ENCODE measurements around the gene BCKDK.

Gene BCKDK

GRCh38 chr16:31080035-31080629, 28.1 kb upstream of the BCKDK start:
- no peak for DNase-seq

DNA sequence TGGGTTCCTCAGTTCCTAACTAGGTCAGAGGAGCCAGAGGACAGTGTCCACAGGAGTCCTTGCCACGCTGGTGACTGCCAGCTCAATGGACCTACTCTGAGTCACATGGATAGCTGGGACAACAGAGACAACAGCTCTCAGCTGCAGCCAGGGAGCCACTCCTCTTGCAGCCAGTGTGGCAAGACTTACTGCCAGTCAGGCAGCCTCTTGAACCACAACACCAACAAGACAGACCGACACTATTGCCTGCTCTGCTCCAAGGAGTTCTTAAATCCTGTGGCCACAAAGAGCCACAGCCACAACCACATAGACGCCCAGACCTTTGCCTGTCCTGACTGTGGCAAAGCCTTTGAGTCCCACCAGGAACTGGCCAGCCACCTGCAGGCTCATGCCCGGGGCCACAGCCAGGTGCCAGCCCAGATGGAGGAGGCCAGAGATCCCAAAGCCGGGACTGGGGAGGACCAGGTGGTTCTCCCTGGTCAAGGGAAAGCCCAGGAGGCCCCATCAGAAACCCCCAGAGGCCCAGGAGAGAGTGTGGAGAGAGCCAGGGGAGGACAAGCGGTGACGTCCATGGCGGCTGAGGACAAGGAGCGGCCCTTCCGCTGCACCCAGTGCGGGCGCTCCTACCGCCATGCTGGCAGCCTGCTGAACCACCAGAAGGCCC, 27.3 kb upstream of the BCKDK start:
- DNase-seq = no peak

- peak; percentile 20 to 48 (median 48) for DNase-seq
Observed at GRCh38 chr16:31081428-31082351, 26.5 kb upstream of the BCKDK start.

DNA sequence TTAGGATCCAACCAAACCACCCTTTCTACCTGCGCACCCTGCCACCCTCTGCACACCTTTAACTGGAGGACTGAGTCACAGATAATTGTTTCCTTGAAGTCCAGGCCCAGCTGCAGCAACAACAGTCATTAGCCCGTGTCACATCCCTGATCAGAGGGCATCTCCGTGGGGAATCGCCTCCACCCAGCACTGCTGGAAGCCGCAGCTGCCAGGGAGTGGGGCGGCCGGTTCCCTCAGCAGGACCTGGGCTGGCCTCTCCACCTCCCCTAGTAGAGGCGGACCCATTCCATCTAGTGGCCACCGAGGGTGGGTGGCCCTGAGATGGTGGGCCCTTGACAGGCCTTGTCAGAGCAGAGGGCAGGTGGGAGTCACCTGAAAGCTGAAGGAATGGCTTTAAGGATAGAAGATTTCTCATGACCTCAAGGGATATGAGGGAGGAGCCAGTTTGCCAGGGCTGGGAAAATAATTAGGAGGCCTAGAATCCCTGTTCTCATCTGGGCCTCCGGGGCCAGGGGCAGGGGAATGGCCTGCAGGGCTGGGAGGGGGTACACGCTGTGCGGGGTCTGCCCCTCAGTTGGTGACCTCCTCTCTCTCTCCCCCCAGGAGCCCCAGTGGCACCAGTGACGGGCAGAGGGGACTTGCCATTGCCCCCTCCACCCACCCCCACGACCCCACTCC, 25.7 kb upstream of the BCKDK start:
- no peak for DNase-seq

- DNase-seq = no peak
Observed at GRCh38 chr16:31083081-31083480, 25.1 kb upstream of the BCKDK start.

DNA sequence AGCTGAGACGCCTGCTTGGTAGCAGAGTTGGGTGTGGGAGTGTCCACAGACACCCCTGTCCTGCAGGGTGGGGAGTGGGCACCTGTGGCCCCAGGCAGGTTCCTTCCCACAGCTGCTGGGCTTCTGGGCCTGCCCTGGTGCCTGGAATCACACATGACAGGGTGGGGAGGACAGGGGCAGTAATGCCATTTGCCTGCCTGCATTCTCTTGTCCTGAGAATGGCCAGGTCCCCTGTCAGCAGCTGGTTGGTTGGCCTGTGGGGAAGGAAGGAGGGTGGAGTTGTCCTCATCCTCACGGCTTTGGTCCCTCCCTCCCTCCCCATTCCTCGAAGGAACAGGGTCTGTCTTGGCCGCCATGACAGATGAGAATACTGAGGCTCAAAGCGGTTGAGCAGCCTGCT, 24.6 kb upstream of the BCKDK start:
- no peak for DNase-seq

DNA sequence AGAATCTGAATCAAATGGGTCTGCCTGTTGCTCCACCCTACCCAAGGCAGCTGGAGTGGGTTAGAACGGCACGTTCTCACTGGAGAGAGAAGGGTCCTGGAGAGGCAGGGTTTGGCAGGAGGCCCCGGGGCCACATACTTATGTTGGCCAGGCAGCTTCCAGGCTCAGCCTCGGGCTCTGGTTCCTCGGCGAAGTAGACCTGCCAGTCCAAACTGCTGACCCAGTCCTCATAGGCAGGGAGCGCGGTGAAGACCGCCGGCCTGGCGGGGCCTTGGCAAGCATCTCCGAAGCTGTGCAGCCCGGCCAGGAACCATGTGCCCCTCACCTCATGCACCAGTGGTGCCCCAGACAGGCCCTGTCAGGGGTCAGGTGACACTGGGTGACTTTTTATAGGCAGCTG, 24.2 kb upstream of the BCKDK start:
- no peak for DNase-seq

DNA sequence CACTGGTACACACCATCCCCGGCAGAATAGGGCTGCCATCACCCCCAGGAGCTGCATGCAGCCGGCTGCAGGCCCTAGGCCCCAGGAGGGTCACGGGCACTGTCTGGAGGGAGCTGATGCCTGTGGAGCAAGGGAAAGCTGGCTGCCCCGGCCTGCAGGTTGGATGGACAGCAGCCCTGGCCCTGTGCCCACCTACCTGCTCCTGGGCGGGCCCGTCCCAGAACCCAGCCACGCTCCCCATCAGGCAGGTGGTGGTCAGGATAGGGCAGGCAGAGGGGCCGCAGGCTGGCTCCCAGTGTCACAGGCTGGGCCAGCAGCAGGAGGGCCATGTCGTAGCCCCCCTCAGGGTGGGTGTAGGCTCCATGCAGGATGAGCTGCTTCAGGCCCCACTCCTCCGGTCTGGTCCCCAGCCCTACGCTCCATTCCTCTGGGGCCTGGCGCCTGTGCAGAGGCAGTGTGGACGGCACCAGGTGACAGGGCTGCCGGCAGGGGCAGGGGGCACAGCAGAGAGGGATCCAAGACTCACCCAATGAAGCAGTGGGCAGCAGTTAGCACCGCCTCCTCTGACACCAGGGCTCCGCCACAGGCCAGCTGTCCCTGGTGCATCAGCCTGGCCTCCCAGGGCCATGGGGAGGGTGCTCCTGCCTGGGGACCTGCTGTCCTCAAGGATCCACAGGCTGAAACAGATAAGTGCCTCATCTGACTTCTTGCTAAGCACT, 23.4 kb upstream of the BCKDK start:
- DNase-seq = no peak

- no peak for DNase-seq
Observed at GRCh38 chr16:31085411-31085810, 22.8 kb upstream of the BCKDK start.

- no peak for DNase-seq
Observed at GRCh38 chr16:31085873-31086628, 22.1 kb upstream of the BCKDK start.

DNA sequence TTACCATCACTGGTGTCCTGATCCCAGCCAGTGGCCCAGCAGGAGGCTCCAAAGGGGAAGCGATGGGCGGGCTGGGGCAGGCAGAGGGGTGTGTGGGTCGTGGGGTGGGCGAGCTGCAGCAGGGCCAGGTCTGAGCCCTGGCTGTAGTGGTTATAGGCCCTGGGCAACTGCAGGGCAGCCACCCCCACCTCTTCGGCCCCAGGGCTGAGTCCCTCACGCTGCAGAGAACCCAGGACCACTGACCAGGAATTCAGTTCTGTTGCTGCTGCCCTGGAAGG, 21.6 kb upstream of the BCKDK start:
- no peak for DNase-seq

- DNase-seq = no peak
Observed at GRCh38 chr16:31087481-31087880, 20.7 kb upstream of the BCKDK start.

DNA sequence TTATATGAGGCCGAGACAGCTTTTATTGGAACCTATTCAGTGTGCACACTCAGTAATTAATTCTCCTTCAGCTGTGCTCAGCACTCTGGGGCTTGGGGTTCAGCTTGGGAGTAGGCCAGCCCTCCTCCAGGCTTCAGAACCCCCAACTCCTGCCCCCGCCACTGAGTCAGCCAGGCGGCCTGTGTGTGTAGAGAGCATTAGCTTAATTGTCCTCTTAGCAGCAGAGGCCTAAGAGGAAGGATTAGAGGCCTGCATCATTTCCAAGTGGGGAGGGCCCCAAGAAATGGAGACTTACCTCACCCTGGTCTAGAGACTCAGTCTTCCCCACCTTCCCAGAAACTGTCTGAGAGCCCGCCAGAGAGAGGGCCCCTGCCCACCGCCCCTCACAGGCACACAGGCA, 20.2 kb upstream of the BCKDK start:
- no peak for DNase-seq

DNA sequence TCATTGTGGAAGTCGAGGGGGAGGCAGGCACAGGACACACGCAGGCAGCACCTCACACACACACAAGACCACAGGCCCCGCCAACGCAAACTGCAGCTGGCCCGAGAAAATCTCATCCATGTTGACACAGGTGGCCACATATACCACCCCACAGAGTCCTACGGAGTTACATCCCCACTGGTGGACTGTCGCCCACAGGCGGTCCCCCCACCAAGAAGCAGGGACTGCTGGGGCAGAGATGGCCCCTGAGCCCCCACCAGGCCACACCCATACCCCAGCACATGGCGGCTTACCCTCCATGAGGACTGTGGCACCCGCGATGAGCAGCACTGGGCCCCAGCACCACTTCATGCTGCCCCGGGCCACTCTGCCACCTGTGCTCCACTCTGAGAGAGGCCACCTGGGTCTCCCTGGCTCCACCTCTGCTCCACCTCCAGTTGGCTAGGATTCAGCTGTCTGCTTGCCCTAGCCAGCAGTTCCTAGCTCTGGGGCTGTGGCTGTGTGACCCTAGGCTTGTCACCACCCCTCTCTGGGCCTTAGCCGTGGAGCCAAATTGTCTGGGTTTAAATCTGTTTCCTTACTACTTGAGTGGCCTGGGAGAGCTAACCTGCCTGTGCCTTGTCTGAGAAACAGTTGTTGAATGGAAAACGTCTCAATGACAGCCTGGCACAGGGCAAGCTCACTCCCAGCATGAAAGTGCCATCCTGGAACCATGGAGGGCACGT, 19.6 kb upstream of the BCKDK start, which contains the start of gene PRSS53:
Gene PRSS53 (minus strand): TSS at position 485 of the 725 bp plus-strand sequence. CDS start 134 bp downstream, at position 351.
- DNase-seq = no peak

DNA sequence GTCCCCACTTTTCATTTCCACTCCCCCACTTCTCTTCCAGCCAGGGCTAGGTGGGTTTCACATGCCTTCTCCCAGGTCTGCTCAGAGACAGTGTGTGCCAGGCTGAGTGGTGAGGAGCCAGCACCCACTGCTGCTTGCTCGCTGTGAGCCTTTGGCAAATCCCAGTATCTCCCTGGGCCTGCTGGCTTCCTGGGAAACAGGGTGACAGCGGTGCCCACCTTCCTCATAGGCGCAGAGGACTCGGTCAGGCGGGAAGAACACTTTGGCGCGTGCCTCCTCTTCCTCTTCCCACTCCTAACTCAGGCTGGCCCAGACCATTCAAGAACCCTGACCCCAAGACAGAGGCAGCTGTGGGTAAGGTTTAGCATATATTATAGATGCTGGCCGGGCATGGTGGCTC, 19.0 kb upstream of the BCKDK start:
- no peak for DNase-seq

DNA sequence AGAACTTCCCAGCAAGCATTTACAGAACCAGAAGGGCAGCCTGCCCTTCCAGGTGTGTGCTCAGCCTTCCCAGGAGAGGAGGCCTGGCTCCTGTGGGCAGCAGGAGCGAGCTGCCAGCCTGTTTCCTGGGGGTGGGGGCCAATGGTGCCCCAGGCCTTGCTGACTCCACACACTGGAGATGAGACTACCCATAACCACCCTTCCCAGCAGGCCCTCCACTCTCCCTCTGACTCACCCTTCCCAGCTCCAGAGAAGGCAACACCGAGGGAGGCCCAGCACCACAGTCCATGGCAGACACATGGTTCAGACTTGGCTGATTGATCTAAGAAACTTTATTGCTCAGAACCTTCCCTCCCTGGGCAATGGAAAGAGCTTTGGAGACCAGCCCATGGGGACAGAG, 17.6 kb upstream of the BCKDK start:
- no peak for DNase-seq

GRCh38 chr16:31092330-31092729, 15.9 kb upstream of the BCKDK start:
- no peak for DNase-seq

- peak in 1 of 4 experiments; percentile 23 for DNase-seq
Observed at GRCh38 chr16:31093132-31093703, 15.0 kb upstream of the BCKDK start.

DNA sequence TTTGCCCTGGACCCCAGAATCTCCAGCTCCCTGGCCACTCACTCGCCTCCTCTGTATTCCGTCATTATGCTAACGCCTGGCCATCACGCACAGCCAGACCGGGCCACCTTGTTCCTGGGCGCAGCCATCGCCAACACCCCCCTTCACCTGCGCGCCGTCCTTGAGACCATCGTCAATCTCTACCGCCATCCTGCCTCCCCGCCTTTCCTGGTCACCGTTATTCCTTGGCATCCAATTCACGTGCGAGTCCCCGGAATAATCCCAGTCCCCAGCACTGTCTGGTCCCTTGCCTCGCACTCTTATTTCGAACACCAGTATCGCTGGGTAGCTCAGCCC, 14.1 kb upstream of the BCKDK start:
- peak in 1 of 4 experiments; percentile 26 for DNase-seq

DNA sequence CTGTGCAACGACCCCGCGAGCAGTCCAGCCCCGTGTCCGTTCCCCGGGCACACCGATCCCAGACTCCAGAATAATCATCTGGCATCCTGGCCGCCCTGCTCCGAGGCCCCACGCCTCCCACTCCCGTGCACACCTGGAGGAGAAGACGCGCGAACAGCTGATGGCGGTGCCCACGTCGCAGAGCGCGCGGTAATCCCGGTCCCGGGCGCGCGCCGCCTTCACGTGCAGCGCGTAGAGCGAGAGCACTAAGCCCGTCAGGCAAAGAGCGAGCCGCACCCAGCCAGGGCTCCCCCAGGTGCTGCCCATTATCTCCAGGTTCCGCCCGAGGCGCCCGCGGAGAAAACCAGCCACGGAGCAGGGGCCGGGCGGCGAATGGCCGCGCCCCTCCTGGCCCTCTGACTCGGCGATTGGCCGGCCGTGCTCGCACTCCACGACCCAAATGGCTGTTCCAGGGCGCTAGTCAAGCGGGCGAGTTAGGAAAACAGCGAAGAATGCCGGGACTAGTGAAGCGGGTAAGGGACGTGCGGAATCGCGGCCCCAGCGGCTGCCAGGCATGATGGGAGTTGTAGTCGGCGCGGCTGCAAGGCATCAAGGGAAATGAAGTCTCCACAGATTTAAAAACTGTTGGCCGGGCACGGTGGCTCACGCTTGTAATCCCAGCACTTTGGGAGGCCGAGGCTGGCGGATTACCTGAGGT, 13.6 kb upstream of the BCKDK start, which contains the start of gene VKORC1:
Gene VKORC1 (minus strand): TSS at position 374 of the 697 bp plus-strand sequence. CDS start 68 bp downstream, at position 306.
- peak; percentile 97 to 99 (median 98) for DNase-seq
